Natural killer cell treated with Interleukin-12 subunit alpha and Interleukin-12 subunit beta and Interleukin-15 and Interleukin-18, amount 100 ng/mL, for 72 hours (primary cell): ENCODE data around the gene YWHAG. TPM values are rescaled to one million over a fixed set of nuclear protein-coding genes. Genes with fewer than 3 reads are reported as not detected.
"Not testable (repeated sequence)": the region's sequence is repeated elsewhere in the genome, so short reads cannot be mapped to it uniquely, and the experiment has no call there.

Source experiments
- ATAC-seq, 2 donors: fragments of 150-1000 bp; cut with Tn5 transposase in 1 of 2; sonication (Bioruptor Pico), chemical (Tn5 transposase) in 1 of 2; 2 replicates each; pipeline ENCODE4 v1.10.0; 2021
- DNase-seq: peaks from one replicate; pipeline ENCODE4 v3.0.0; 2022; ENCODE audit warnings: low spot score
- H3K27ac Mint-ChIP-seq, 2 donors: 1 replicate in 1 of 2; 2 replicates in 1 of 2; pipeline ENCODE4 v1.8.0; 2022; ENCODE audit warnings: mixed read lengths in 2 of 2, mild to moderate bottlenecking in 1 of 2, moderate library complexity in 1 of 2
- H3K27me3 Mint-ChIP-seq, 2 donors: 1 replicate in 1 of 2; 2 replicates in 1 of 2; pipeline ENCODE4 v1.8.0; 2022; ENCODE audit warnings: mixed read lengths in 2 of 2
- H3K36me3 Mint-ChIP-seq: one replicate; pipeline ENCODE4 v1.8.0; 2022; ENCODE audit warnings: mixed read lengths
- H3K4me1 Mint-ChIP-seq, 2 donors: 1 replicate in 1 of 2; 2 replicates in 1 of 2; pipeline ENCODE4 v1.8.0; 2022; ENCODE audit warnings: low read depth in 2 of 2, mixed read lengths in 2 of 2, mild to moderate bottlenecking in 1 of 2
- H3K4me3 Mint-ChIP-seq: one replicate; pipeline ENCODE4 v1.8.0; 2022; ENCODE audit warnings: mixed read lengths
- H3K9me3 Mint-ChIP-seq: 2 replicates; pipeline ENCODE4 v1.8.0; 2022; ENCODE audit warnings: mixed read lengths
- total RNA-seq, 2 donors: library from RNA; stranded (reverse); gene quantifications; one replicate each; pipeline ENCODE4 v1.2.3, GENCODE V29; 2022

The YWHAG gene
- total RNA-seq, 2 donors from 2014 or later, result 115 to 154 TPM

- H3K27me3 Mint-ChIP-seq, result peaks cover 0 to 2% of the 10 kb centered on the region in 2 donors
- H3K36me3 Mint-ChIP-seq, result no peaks in the 10 kb centered on the region
- H3K9me3 Mint-ChIP-seq, result no peaks in the 10 kb centered on the region
- ATAC-seq (no peak), DNase-seq (no peak)
- H3K27ac Mint-ChIP-seq, result no peak overlapping the region
- H3K4me1 Mint-ChIP-seq, result peaks cover 5 to 10% of the 10 kb centered on the region in 2 donors
- no peak overlapping the region for H3K4me3 Mint-ChIP-seq
Measured at GRCh38 chr7:76301000-76301399, 57.8 kb downstream of the YWHAG start.

- Mint-ChIP-seq H3K9me3 (no peaks in the 10 kb centered on the region), H3K27ac (no peak overlapping the region), H3K4me3 (no peak overlapping the region), H3K4me1 (peaks cover 5 to 10% of the 10 kb centered on the region in 2 donors), H3K36me3 (no peaks in the 10 kb centered on the region), H3K27me3 (peaks cover 0 to 2% of the 10 kb centered on the region in 2 donors)
- DNase-seq (no peak), ATAC-seq (no peak)
Measured at GRCh38 chr7:76300166-76300731, 58.5 kb downstream of the YWHAG start.

GRCh38 chr7:76296743-76297740, 61.7 kb downstream of the YWHAG start:
- Mint-ChIP-seq H3K9me3 (no peaks in the 10 kb centered on the region), H3K36me3 (no peaks in the 10 kb centered on the region), H3K4me3 (no peak overlapping the region), H3K27me3 (peaks cover 5 to 7% of the 10 kb centered on the region in 2 donors), H3K27ac (no peak overlapping the region), H3K4me1 (peaks cover under 1 to 3% of the 10 kb centered on the region in 2 donors)
- ATAC-seq (peak in 1 of 2 donors; percentile 24), DNase-seq (no peak)

GRCh38 chr7:76294344-76295024, 64.3 kb downstream of the YWHAG start:
- Mint-ChIP-seq H3K27me3 (peaks cover 7% of the 10 kb centered on the region in 2 donors), H3K4me1 (peaks cover 6 to 8% of the 10 kb centered on the region in 2 donors), H3K36me3 (no peaks in the 10 kb centered on the region), H3K4me3 (no peak overlapping the region), H3K27ac (no peak overlapping the region), H3K9me3 (no peaks in the 10 kb centered on the region)
- ATAC-seq, result peak in 1 of 2 donors; percentile 31
- no peak for DNase-seq

GRCh38 chr7:76293407-76293901, 65.3 kb downstream of the YWHAG start:
- Mint-ChIP-seq H3K36me3 (no peaks in the 10 kb centered on the region), H3K27me3 (peaks cover 7% of the 10 kb centered on the region in 2 donors), H3K4me3 (no peak overlapping the region), H3K27ac (no peak overlapping the region), H3K4me1 (peaks cover 6 to 8% of the 10 kb centered on the region in 2 donors), H3K9me3 (no peaks in the 10 kb centered on the region)
- DNase-seq (no peak), ATAC-seq (no peak)

GRCh38 chr7:76292911-76293310, 65.9 kb downstream of the YWHAG start:
- not testable (repeated sequence) for H3K9me3 Mint-ChIP-seq, H3K4me3 Mint-ChIP-seq, DNase-seq, H3K4me1 Mint-ChIP-seq, H3K36me3 Mint-ChIP-seq, H3K27ac Mint-ChIP-seq, ATAC-seq, H3K27me3 Mint-ChIP-seq

GRCh38 chr7:76292213-76292573, 66.6 kb downstream of the YWHAG start:
- Mint-ChIP-seq H3K27ac (no peak overlapping the region), H3K27me3 (peaks cover 7% of the 10 kb centered on the region in 2 donors), H3K9me3 (no peaks in the 10 kb centered on the region), H3K4me3 (no peak overlapping the region), H3K36me3 (no peaks in the 10 kb centered on the region), H3K4me1 (peaks cover 6 to 8% of the 10 kb centered on the region in 2 donors)
- DNase-seq, result no peak
- no peak for ATAC-seq

GRCh38 chr7:76291351-76292212, 67.2 kb downstream of the YWHAG start:
- ATAC-seq, result peak; percentile 87 to 90
- Mint-ChIP-seq H3K9me3 (no peaks in the 10 kb centered on the region), H3K27ac (peak overlapping the region; percentile 43 to 46), H3K27me3 (peaks cover 7% of the 10 kb centered on the region in 2 donors), H3K36me3 (no peaks in the 10 kb centered on the region), H3K4me3 (peak overlapping the region; percentile 14), H3K4me1 (peaks cover 6 to 8% of the 10 kb centered on the region in 2 donors)
- DNase-seq, result peak; percentile 86

GRCh38 chr7:76290847-76291350, 67.9 kb downstream of the YWHAG start:
- not testable (repeated sequence) for H3K36me3 Mint-ChIP-seq, H3K9me3 Mint-ChIP-seq, ATAC-seq, H3K27me3 Mint-ChIP-seq, H3K4me3 Mint-ChIP-seq, DNase-seq, H3K4me1 Mint-ChIP-seq
- peak overlapping the region; percentile 43 to 46 for H3K27ac Mint-ChIP-seq

GRCh38 chr7:76286842-76287403, 71.9 kb downstream of the YWHAG start:
- no peak for DNase-seq
- Mint-ChIP-seq H3K4me3 (no peak overlapping the region), H3K9me3 (no peaks in the 10 kb centered on the region), H3K36me3 (no peaks in the 10 kb centered on the region), H3K4me1 (peaks cover 6 to 9% of the 10 kb centered on the region in 2 donors), H3K27ac (no peak overlapping the region), H3K27me3 (peaks cover 20% of the 10 kb centered on the region in 2 donors)
- ATAC-seq, result no peak

GRCh38 chr7:76285604-76286374, 73.0 kb downstream of the YWHAG start:
- peaks cover 24 to 29% of the 10 kb centered on the region in 2 donors for H3K27me3 Mint-ChIP-seq
- peaks cover 6 to 11% of the 10 kb centered on the region in 2 donors for H3K4me1 Mint-ChIP-seq
- no peak for DNase-seq
- H3K27ac Mint-ChIP-seq, result no peak overlapping the region
- H3K4me3 Mint-ChIP-seq, result no peak overlapping the region
- H3K9me3 Mint-ChIP-seq, result no peaks in the 10 kb centered on the region
- H3K36me3 Mint-ChIP-seq, result no peaks in the 10 kb centered on the region
- no peak for ATAC-seq
